ENCODE measurements around the gene EMC9. TPM values are rescaled to one million over a fixed set of nuclear protein-coding genes. Genes with fewer than 3 reads are reported as not detected.

EMC9 gene
- total and polyA plus RNA-seq, 2 donors (not counting 1 experiment from before 2014, with no cell fraction given): 24.7 to 25.9 TPM

DNA sequence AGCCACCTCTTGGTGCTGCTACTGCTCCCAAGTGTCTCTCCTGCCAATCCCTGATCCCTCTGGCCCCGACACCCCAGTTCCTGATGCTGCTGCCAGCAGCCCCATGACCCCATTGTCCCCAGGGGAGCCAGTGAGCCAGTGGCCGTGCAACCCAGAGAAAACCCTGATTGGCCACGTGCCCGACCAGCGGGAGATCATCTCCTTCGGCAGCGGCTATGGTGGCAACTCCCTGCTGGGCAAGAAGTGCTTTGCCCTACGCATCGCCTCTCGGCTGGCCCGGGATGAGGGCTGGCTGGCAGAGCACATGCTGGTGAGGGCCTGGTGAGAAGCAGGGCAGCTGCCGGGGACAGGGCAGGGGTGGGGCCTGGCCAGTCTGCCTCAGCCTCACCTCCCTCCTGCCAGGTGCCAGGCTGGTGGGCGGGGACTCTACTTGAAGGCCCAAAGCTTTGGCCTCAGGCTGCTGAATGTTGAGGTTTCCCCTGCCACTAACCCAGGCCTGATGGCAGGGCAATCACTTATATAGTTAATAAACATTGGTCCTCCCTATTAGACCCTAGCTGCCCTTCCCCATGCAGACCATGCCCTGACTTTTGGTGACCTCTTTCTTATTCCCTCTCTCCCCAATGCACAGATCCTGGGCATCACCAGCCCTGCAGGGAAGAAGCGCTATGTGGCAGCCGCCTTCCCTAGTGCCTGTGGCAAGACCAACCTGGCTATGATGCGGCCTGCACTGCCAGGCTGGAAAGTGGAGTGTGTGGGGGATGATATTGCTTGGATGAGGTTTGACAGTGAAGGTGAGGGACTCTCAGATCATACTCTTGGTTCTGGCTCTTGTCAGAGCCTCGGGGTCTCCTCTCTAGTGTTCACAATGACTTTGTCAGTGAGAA, 42.2 kb downstream of the EMC9 start:
- no peak overlapping the region for H3K9ac ChIP-seq (ENCODE audit: low read length)
- Mint-ChIP-seq H3K4me1 (peaks cover 18% of the 10 kb centered on the region), H3K27ac (no peak overlapping the region), H3K4me3 (no peak overlapping the region), H3K9me3 (ENCODE audit: insufficient read depth) (no peaks in the 10 kb centered on the region), H3K27me3 (no peaks in the 10 kb centered on the region)
- no peak overlapping the region for H3K4me3 ChIP-seq (ENCODE audit: control extremely low read depth in 1 of 5, extremely low read depth in 1 of 5, insufficient read depth in 1 of 5, low read depth in 2 of 5, low read length in 4 of 5)
- peaks cover 2 to 63% of the 10 kb centered on the region in 2 experiments for H3K36me3 ChIP-seq (replicated peaks in 1 of 2; ENCODE audit: control extremely low read depth in 1 of 2, control insufficient read depth in 1 of 2, extremely low read depth in 1 of 2, insufficient read depth in 2 of 2, low read length in 1 of 2)
- TF ChIP-seq, protein P1, sequence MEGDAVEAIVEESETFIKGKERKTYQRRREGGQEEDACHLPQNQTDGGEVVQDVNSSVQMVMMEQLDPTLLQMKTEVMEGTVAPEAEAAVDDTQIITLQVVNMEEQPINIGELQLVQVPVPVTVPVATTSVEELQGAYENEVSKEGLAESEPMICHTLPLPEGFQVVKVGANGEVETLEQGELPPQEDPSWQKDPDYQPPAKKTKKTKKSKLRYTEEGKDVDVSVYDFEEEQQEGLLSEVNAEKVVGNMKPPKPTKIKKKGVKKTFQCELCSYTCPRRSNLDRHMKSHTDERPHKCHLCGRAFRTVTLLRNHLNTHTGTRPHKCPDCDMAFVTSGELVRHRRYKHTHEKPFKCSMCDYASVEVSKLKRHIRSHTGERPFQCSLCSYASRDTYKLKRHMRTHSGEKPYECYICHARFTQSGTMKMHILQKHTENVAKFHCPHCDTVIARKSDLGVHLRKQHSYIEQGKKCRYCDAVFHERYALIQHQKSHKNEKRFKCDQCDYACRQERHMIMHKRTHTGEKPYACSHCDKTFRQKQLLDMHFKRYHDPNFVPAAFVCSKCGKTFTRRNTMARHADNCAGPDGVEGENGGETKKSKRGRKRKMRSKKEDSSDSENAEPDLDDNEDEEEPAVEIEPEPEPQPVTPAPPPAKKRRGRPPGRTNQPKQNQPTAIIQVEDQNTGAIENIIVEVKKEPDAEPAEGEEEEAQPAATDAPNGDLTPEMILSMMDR (IDR thresholded peaks at IDR 0.05): no peak
- no peak for TF ChIP-seq EZH2 (IDR thresholded peaks at IDR 0.05; ENCODE audit: borderline replicate concordance, insufficient read depth, low read depth, low read length, poor library complexity, severe bottlenecking)
- intact Hi-C loops (cut with micrococcal nuclease): no loop called here
- ChIA-PET POLR2A (no interaction called here), CTCF (interaction anchor here (1.4 to 12.1 kb wide), 3 partner anchors 6 to 9 kb away, joined by 5 to 292 read pairs (median 292); partner anchors contain the start of gene PCK2)
- peaks cover 5 to 19% of the 10 kb centered on the region in 2 donors for H3K4me1 ChIP-seq (ENCODE audit: control insufficient read depth in 2 of 2, insufficient read depth in 2 of 2, low read length in 2 of 2)
- H3K9me3 ChIP-seq (ENCODE audit: control extremely low read depth in 1 of 3, control insufficient read depth in 2 of 3, insufficient read depth in 1 of 3, low read length in 2 of 3): no peaks in the 10 kb centered on the region
- no peak for DNase-seq
- no peaks in the 10 kb centered on the region for H3K27me3 ChIP-seq (replicated peaks in 1 of 4; ENCODE audit: control extremely low read depth in 1 of 4, control insufficient read depth in 3 of 4, insufficient read depth in 4 of 4, low read length in 3 of 4)
- H3K79me2 ChIP-seq (ENCODE audit: control insufficient read depth, insufficient read depth, low read length): peaks cover 44% of the 10 kb centered on the region
- H2AFZ ChIP-seq (ENCODE audit: insufficient read depth, low read depth, low read length, poor library complexity, severe bottlenecking): no peak overlapping the region
- H4K20me1 ChIP-seq (ENCODE audit: control insufficient read depth, insufficient read depth, low read length, poor library complexity, severe bottlenecking): peaks cover 7% of the 10 kb centered on the region
- WGBS (ENCODE audit: insufficient coverage): 97% methylated on average over 16 of the region's 17 CpGs
- ATAC-seq (ENCODE audit: low read depth): no peak
- H3K4me2 ChIP-seq (replicated peaks; ENCODE audit: low read depth, low read length, poor library complexity, severe bottlenecking): no peak overlapping the region
- no peak overlapping the region for H3K27ac ChIP-seq (ENCODE audit: low read length in 2 of 2)
